ENCODE measurements around the gene PRELID1. TPM values are rescaled to one million over a fixed set of nuclear protein-coding genes. Genes with fewer than 3 reads are reported as not detected.

PRELID1 gene
- total and polyA plus RNA-seq, 10 of the 15 experiments (the other 5 are each of a cell fraction or from before 2014, with no cell fraction given) = 30.9 to 584 (median 254) TPM

DNA sequence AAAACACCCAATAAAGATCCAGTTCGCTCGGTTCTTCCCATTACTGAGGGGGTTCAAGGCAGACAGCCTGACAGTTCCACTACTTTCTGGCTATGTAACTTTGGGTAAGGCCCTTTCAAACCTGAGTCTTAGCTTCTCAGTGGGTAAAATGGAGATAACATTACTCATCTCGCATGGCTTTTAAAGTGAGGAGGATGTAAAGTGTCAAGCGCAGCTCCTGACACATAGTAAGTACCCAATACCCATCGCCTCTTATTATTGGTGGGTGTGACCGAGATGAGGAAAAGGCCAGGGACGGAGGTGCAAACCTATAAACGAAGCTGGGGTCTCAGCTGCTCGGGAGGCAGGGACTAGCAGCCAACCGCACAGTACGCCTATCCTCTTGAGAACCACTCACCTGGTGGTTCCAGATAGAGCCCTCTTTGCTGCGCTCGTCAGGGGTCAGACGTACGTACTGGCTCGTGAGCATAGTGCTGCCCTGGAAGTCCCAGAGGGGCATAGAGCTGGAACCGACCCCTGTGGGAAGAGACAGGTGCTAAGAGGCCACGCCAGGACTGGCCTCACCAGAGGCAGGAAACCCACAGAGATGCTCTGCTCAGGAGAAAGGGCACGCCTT is 47.3 kb downstream of the PRELID1 start:
- in situ Hi-C loops (cut with MboI) = no loop called here
- ChIA-PET SMC1A (ENCODE audit: uncharacterized antibody, unreplicated experiment) (interaction anchor here (0.8 to 3.4 kb wide), 11 partner anchors 10 to 53 kb away, joined by 3 to 20 read pairs (median 4); no protein-coding TSS in a partner anchor), RAD21 (ENCODE audit: unreplicated experiment) (interaction anchor here (0.8 to 2.9 kb wide), 8 partner anchors 11 to 105 kb away, joined by 3 to 20 read pairs (median 5); no protein-coding TSS in a partner anchor), POLR2A (interaction anchor here (0.6 to 3.2 kb wide), 4 partner anchors 10 to 46 kb away, joined by 3 to 22 read pairs (median 10); no protein-coding TSS in a partner anchor), CTCF (interaction anchor here (0.7 to 7.2 kb wide), 14 partner anchors 11 to 150 kb away, joined by 3 to 46 read pairs (median 6); no protein-coding TSS in a partner anchor)
- Histone ChIP-seq H2AFZ (ENCODE audit: control insufficient read depth, low read depth, low read length) (peak overlapping the region; percentile 86; the same call in 1 of the 2 replicates), H3K36me3 (ENCODE audit: control insufficient read depth in 2 of 2, insufficient read depth in 2 of 2, low read length in 1 of 2) (peaks cover 0 to 11% of the 10 kb centered on the region in 2 experiments; a peak in 1 of 4 replicates), H3K9me3 (replicated peaks; ENCODE audit: control insufficient read depth, insufficient read depth, low read length) (peaks cover 3% of the 10 kb centered on the region; the same call in 1 of the 3 replicates), H3K4me3 (peak overlapping the region; percentile 98), H3K4me1 (ENCODE audit: control insufficient read depth, insufficient read depth, low read length) (peaks cover 15% of the 10 kb centered on the region), H3K4me2 (ENCODE audit: control insufficient read depth, insufficient read depth) (peak overlapping the region; percentile 90), H3K27ac (ENCODE audit: control insufficient read depth, insufficient read depth) (peak overlapping the region; percentile 89), H4K20me1 (ENCODE audit: control insufficient read depth, insufficient read depth) (0 out of 2 replicates have a peak, but pooled peaks cover 3% of the 10 kb centered on the region), H3K79me2 (ENCODE audit: control insufficient read depth, insufficient read depth, low read length) (peaks cover 47% of the 10 kb centered on the region), H3K27me3 (replicated peaks in 1 of 2; ENCODE audit: control insufficient read depth in 2 of 2, insufficient read depth in 2 of 2, low read length in 1 of 2) (no peaks in the 10 kb centered on the region), H3K9ac (ENCODE audit: control insufficient read depth, insufficient read depth, low read length) (peak overlapping the region; percentile 91)
- no TSS peak for BruUV-seq (replicated peaks)
- DNase-seq (ENCODE audit: low read depth, low spot score) (no peak), FAIRE-seq (peak; percentile 7), ATAC-seq (no peak; the same call in 2 of the 3 replicates)
- intact Hi-C loops (cut with micrococcal nuclease; ENCODE audit: unreplicated experiment) = no loop called here
- TF ChIP-seq MTA3 (IDR thresholded peaks at IDR 0.05; ENCODE audit: borderline replicate concordance, low read length) (0 out of 2 replicates have a peak, but pooled peaks have one; percentile 50), BHLHE40 (IDR thresholded peaks at IDR 0.05; ENCODE audit: borderline replicate concordance in 1 of 2, low read depth in 2 of 2, low read length in 1 of 2) (no peak)
- TF ChIP-seq, protein P1, sequence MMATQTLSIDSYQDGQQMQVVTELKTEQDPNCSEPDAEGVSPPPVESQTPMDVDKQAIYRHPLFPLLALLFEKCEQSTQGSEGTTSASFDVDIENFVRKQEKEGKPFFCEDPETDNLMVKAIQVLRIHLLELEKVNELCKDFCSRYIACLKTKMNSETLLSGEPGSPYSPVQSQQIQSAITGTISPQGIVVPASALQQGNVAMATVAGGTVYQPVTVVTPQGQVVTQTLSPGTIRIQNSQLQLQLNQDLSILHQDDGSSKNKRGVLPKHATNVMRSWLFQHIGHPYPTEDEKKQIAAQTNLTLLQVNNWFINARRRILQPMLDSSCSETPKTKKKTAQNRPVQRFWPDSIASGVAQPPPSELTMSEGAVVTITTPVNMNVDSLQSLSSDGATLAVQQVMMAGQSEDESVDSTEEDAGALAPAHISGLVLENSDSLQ (IDR thresholded peaks at IDR 0.05) = no peak
- 4% methylated on average over 19 of the region's 19 CpGs for WGBS (ENCODE audit: insufficient coverage, insufficient replicate concordance, low lambda C conversion rate, missing lambda C conversion rate)
